ENCODE measurements around the gene C20orf204. TPM values are rescaled to one million over a fixed set of nuclear protein-coding genes. Genes with fewer than 3 reads are reported as not detected.

C20orf204 gene
- polyA plus RNA-seq, 1 donor from 2014 or later: 6.0 TPM

DNA sequence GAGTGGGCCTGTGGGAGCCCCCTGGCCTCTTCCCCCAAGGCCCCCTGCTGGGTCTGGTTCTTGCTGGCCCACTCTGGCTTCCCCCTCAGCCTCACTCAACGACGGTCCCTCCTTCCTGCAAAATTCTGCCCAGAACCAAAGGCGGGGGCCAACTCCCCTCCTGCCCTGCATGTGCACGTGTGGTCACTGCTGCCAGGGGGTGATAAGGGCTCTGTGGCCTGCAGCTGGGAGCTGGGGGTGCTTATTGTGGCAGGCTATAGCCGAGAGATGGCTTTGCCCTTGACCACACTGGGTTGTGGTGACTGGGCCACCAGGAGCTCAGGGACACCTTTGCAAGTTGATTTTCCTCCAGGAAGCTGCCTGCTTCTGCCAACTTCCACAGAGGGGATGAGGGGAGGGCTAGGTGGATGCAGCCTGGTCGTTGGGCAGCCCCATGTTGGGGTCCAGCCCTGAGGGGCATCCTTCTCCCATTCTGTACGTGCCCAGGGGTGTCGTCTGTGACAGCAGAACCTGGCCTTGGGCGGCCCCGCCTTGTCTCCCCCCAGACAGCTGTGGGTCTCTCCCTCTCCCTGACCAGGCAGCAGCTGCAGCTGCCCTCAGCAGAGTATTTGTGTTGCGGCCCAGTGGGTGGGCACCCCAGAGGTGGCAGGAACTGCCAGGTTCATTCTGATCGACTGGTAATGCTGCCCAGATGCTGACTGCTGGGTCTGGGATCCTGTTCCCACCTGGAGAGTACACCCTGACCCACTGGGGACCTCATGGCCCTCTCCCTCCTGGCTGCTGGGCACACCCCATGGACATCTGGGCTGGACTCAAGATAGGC lies 32.6 kb downstream of the C20orf204 start:
- H3K27me3 ChIP-seq (ENCODE audit: insufficient read depth, low read depth, low read length): no peaks in the 10 kb centered on the region
- H3K27ac ChIP-seq (ENCODE audit: low read length): no peak overlapping the region
- H3K9me3 ChIP-seq (ENCODE audit: low read length): no peaks in the 10 kb centered on the region
- H3K9me2 ChIP-seq (ENCODE audit: insufficient read depth, low read length): no peaks in the 10 kb centered on the region
- H3K36me3 ChIP-seq (ENCODE audit: insufficient read depth, low read length): no peaks in the 10 kb centered on the region
- no peaks in the 10 kb centered on the region for H4K20me1 ChIP-seq (ENCODE audit: insufficient read depth)
- no peak overlapping the region for H2AFZ ChIP-seq (ENCODE audit: low read depth, low read length)
- no peak overlapping the region for H3K4me3 ChIP-seq (ENCODE audit: low read length)
- no peak for TF ChIP-seq EZH2 (IDR thresholded peaks at IDR 0.05; ENCODE audit: borderline replicate concordance, insufficient read depth, low read length, poor library complexity, severe bottlenecking)
- TF ChIP-seq, protein P1, sequence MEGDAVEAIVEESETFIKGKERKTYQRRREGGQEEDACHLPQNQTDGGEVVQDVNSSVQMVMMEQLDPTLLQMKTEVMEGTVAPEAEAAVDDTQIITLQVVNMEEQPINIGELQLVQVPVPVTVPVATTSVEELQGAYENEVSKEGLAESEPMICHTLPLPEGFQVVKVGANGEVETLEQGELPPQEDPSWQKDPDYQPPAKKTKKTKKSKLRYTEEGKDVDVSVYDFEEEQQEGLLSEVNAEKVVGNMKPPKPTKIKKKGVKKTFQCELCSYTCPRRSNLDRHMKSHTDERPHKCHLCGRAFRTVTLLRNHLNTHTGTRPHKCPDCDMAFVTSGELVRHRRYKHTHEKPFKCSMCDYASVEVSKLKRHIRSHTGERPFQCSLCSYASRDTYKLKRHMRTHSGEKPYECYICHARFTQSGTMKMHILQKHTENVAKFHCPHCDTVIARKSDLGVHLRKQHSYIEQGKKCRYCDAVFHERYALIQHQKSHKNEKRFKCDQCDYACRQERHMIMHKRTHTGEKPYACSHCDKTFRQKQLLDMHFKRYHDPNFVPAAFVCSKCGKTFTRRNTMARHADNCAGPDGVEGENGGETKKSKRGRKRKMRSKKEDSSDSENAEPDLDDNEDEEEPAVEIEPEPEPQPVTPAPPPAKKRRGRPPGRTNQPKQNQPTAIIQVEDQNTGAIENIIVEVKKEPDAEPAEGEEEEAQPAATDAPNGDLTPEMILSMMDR (IDR thresholded peaks at IDR 0.05; ENCODE audit: poor library complexity, severe bottlenecking): no peak
- no peak for TF ChIP-seq SMC3 (conservative IDR thresholded peaks at IDR 0.05; ENCODE audit: poor library complexity)
- H3K79me2 ChIP-seq (replicated peaks; ENCODE audit: insufficient read depth, low read length): peaks cover 6% of the 10 kb centered on the region
- no peaks in the 10 kb centered on the region for H3F3A ChIP-seq (ENCODE audit: insufficient read depth, low read length, poor library complexity, severe bottlenecking)
- H3K4me2 ChIP-seq (ENCODE audit: low read length): no peak overlapping the region
- H3K9ac ChIP-seq (ENCODE audit: low read length): no peak overlapping the region

DNA sequence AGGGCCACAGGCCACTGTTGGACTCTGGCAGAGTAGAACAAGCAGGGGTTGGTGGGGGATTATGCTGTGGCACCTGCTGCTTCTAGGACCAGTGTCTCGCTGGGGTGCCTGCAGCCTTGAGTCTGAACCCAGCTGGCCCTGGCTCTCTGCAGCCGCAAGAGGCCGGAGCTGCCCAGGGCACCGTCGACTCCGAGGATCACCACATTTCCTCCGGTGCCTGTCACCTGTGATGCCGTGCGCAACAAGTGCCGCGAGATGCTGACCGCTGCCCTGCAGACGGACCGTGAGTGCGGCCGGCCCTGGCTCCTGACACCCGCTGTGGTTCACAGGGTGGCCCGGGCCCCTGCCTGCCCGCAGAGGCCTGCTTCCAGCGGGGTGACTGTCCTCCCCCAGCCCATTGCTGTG lies 33.2 kb downstream of the C20orf204 start:
- Histone ChIP-seq H4K20me1 (ENCODE audit: insufficient read depth) (no peaks in the 10 kb centered on the region), H3K9ac (ENCODE audit: low read length) (no peak overlapping the region), H3K27me3 (ENCODE audit: insufficient read depth, low read depth, low read length) (no peaks in the 10 kb centered on the region), H3K4me2 (ENCODE audit: low read length) (no peak overlapping the region), H3F3A (ENCODE audit: insufficient read depth, low read length, poor library complexity, severe bottlenecking) (no peaks in the 10 kb centered on the region), H3K79me2 (replicated peaks; ENCODE audit: insufficient read depth, low read length) (no peaks in the 10 kb centered on the region), H3K9me3 (ENCODE audit: low read length) (no peaks in the 10 kb centered on the region), H3K36me3 (ENCODE audit: insufficient read depth, low read length) (no peaks in the 10 kb centered on the region), H2AFZ (ENCODE audit: low read depth, low read length) (no peak overlapping the region), H3K27ac (ENCODE audit: low read length) (no peak overlapping the region), H3K9me2 (ENCODE audit: insufficient read depth, low read length) (no peaks in the 10 kb centered on the region), H3K4me3 (ENCODE audit: low read length) (no peak overlapping the region)
- TF ChIP-seq, protein P2, sequence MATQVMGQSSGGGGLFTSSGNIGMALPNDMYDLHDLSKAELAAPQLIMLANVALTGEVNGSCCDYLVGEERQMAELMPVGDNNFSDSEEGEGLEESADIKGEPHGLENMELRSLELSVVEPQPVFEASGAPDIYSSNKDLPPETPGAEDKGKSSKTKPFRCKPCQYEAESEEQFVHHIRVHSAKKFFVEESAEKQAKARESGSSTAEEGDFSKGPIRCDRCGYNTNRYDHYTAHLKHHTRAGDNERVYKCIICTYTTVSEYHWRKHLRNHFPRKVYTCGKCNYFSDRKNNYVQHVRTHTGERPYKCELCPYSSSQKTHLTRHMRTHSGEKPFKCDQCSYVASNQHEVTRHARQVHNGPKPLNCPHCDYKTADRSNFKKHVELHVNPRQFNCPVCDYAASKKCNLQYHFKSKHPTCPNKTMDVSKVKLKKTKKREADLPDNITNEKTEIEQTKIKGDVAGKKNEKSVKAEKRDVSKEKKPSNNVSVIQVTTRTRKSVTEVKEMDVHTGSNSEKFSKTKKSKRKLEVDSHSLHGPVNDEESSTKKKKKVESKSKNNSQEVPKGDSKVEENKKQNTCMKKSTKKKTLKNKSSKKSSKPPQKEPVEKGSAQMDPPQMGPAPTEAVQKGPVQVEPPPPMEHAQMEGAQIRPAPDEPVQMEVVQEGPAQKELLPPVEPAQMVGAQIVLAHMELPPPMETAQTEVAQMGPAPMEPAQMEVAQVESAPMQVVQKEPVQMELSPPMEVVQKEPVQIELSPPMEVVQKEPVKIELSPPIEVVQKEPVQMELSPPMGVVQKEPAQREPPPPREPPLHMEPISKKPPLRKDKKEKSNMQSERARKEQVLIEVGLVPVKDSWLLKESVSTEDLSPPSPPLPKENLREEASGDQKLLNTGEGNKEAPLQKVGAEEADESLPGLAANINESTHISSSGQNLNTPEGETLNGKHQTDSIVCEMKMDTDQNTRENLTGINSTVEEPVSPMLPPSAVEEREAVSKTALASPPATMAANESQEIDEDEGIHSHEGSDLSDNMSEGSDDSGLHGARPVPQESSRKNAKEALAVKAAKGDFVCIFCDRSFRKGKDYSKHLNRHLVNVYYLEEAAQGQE (IDR thresholded peaks at IDR 0.05; ENCODE audit: borderline replicate concordance): no peak
- TF ChIP-seq POLR2AphosphoS5 (IDR thresholded peaks at IDR 0.05): no peak
- no peak for TF ChIP-seq EP300 (conservative IDR thresholded peaks at IDR 0.05; ENCODE audit: poor library complexity, severe bottlenecking)
- TF ChIP-seq, protein P1 (IDR thresholded peaks at IDR 0.05; ENCODE audit: poor library complexity, severe bottlenecking): no peak
- TF ChIP-seq TAF1 (IDR thresholded peaks at IDR 0.05; ENCODE audit: low read depth): no peak
- TF ChIP-seq RAD21 (conservative IDR thresholded peaks at IDR 0.05): no peak

Data from neural cell (in vitro differentiated cells).